Natural killer cell (primary cell): ENCODE measurements around the gene EIF4G1. TPM values are rescaled to one million over a fixed set of nuclear protein-coding genes. Genes with fewer than 3 reads are reported as not detected.

Experiments used
- ATAC-seq, 3 donors: fragments of 150-1000 bp in 2 of 3; fragments of 200-7000 bp in 1 of 3; cut with Tn5 transposase; 1 replicate in 1 of 3; 2 replicates in 2 of 3; pipeline ENCODE4 v1.10.0; 2021; ENCODE audit warnings: mild to moderate bottlenecking in 2 of 3, moderate library complexity in 2 of 3
- DNase-seq, 2 donors: peaks; one replicate each; pipeline versions ENCODE4 v3.0.0 to v3.0.0-alpha.2; 2013 to 2021; ENCODE audit warnings: mixed read lengths in 1 of 2
- H3K27ac ChIP-seq: one replicate; pipeline ENCODE4 v1.5.1; 2013; ENCODE audit warnings: mild to moderate bottlenecking, low read length
- H3K27me3 ChIP-seq: one replicate; pipeline ENCODE4 v1.6.1; 2013; ENCODE audit warnings: low read length; ENCODE audit not compliant: control insufficient read depth, insufficient read depth
- H3K36me3 ChIP-seq: one replicate; pipeline ENCODE4 v1.6.1; 2013; ENCODE audit warnings: low read length; ENCODE audit not compliant: control insufficient read depth, insufficient read depth
- H3K4me1 ChIP-seq: one replicate; pipeline ENCODE4 v1.6.1; 2013; ENCODE audit warnings: low read length; ENCODE audit not compliant: control insufficient read depth, insufficient read depth
- H3K4me3 ChIP-seq: one replicate; pipeline ENCODE4 v1.5.1; 2013; ENCODE audit warnings: low read length
- H3K9me3 ChIP-seq: one replicate; pipeline ENCODE4 v1.6.1; 2013; ENCODE audit warnings: low read length; ENCODE audit not compliant: control insufficient read depth, insufficient read depth
- H3K27ac Mint-ChIP-seq, 2 donors: one replicate each; pipeline ENCODE4 v1.8.0; 2022; ENCODE audit warnings: mild to moderate bottlenecking in 2 of 2, mixed read lengths in 2 of 2, moderate library complexity in 1 of 2
- H3K27me3 Mint-ChIP-seq, 2 donors: one replicate each; pipeline ENCODE4 v1.8.0; 2022; ENCODE audit warnings: low read depth in 2 of 2, mixed read lengths in 2 of 2
- H3K36me3 Mint-ChIP-seq: one replicate; pipeline ENCODE4 v1.8.0; 2022; ENCODE audit warnings: mixed read lengths
- H3K4me1 Mint-ChIP-seq, 2 donors: one replicate each; pipeline ENCODE4 v1.8.0; 2022; ENCODE audit warnings: mixed read lengths in 2 of 2
- H3K4me3 Mint-ChIP-seq: one replicate; pipeline ENCODE4 v1.8.0; 2022; ENCODE audit warnings: mild to moderate bottlenecking, moderate library complexity, mixed read lengths
- H3K9me3 Mint-ChIP-seq, 2 donors: one replicate each; pipeline ENCODE4 v1.8.0; 2022; ENCODE audit warnings: mixed read lengths in 2 of 2
- CTCF ChIP-seq: fragments of 200-600 bp; IDR thresholded peaks from one replicate; pipeline ENCODE4 v1.8.0; 2022; ENCODE audit warnings: antibody characterized with exemption
- WGBS: methylation state at CpG from one replicate; pipeline ENCODE4 v1.1.7; 2013; ENCODE audit warnings: missing lambda C conversion rate; ENCODE audit not compliant: insufficient coverage; 5-methylcytosine and 5-hydroxymethylcytosine counted together
- intact Hi-C: fragments of 100-400 bp; cut with micrococcal nuclease; formaldehyde crosslinking; loops from one replicate; pipeline ENCODE4 v1.14.2; 2022
- total RNA-seq, 4 donors: library from RNA; stranded (reverse); fragments of 120-200 nt in 1 of 4; gene quantifications; one replicate each; pipeline versions ENCODE4 v1.2.3 to v1.2.4, GENCODE V29; 2013 to 2022

The EIF4G1 gene
- total RNA-seq, 3 donors from 2014 or later (not counting 1 experiment from before 2014, with no cell fraction given) = 220 to 235 (median 227) TPM

- no peaks in the 10 kb centered on the region for H3K9me3 ChIP-seq
- WGBS = 96% methylated on average over 9 of the region's 10 CpGs
- H3K4me3 ChIP-seq = no peak overlapping the region
- intact Hi-C loops = no loop called here
- TF ChIP-seq CTCF = no peak
- DNase-seq (no peak), ATAC-seq (no peak)
- Mint-ChIP-seq H3K27ac (no peak overlapping the region), H3K27me3 (no peaks in the 10 kb centered on the region), H3K4me1 (peaks cover 0 to 4% of the 10 kb centered on the region in 2 donors), H3K36me3 (no peaks in the 10 kb centered on the region), H3K9me3 (no peaks in the 10 kb centered on the region), H3K4me3 (no peak overlapping the region)
- no peaks in the 10 kb centered on the region for H3K27me3 ChIP-seq
- H3K36me3 ChIP-seq = no peaks in the 10 kb centered on the region
- H3K27ac ChIP-seq = no peak overlapping the region
- H3K4me1 ChIP-seq = peaks cover 10% of the 10 kb centered on the region
Observed at GRCh38 chr3:184349563-184350470, 35.4 kb downstream of the EIF4G1 start.

- WGBS = 97% methylated on average over 6 of the region's 6 CpGs
- Histone ChIP-seq H3K4me1 (peaks cover 10% of the 10 kb centered on the region), H3K36me3 (no peaks in the 10 kb centered on the region), H3K9me3 (no peaks in the 10 kb centered on the region), H3K27me3 (no peaks in the 10 kb centered on the region), H3K4me3 (no peak overlapping the region), H3K27ac (no peak overlapping the region)
- no peak overlapping the region for H3K27ac Mint-ChIP-seq
- no peaks in the 10 kb centered on the region for H3K9me3 Mint-ChIP-seq
- H3K4me3 Mint-ChIP-seq = no peak overlapping the region
- no peak for TF ChIP-seq CTCF
- no peak for DNase-seq
- no peak for ATAC-seq
- intact Hi-C loops = no loop called here
- peaks cover 0 to 1% of the 10 kb centered on the region in 2 donors for H3K4me1 Mint-ChIP-seq
- H3K36me3 Mint-ChIP-seq = no peaks in the 10 kb centered on the region
- no peaks in the 10 kb centered on the region for H3K27me3 Mint-ChIP-seq
Observed at GRCh38 chr3:184350618-184351017, 36.2 kb downstream of the EIF4G1 start.

- Histone ChIP-seq H3K4me1 (peaks cover 10% of the 10 kb centered on the region), H3K27me3 (no peaks in the 10 kb centered on the region), H3K36me3 (no peaks in the 10 kb centered on the region), H3K4me3 (no peak overlapping the region), H3K27ac (no peak overlapping the region), H3K9me3 (no peaks in the 10 kb centered on the region)
- H3K36me3 Mint-ChIP-seq = no peaks in the 10 kb centered on the region
- H3K27ac Mint-ChIP-seq = no peak overlapping the region
- DNase-seq (no peak), ATAC-seq (no peak)
- no peaks in the 10 kb centered on the region for H3K27me3 Mint-ChIP-seq
- 85% methylated on average over 9 of the region's 9 CpGs for WGBS
- no peak overlapping the region for H3K4me3 Mint-ChIP-seq
- H3K9me3 Mint-ChIP-seq = no peaks in the 10 kb centered on the region
- intact Hi-C loops = no loop called here
- no peaks in the 10 kb centered on the region for H3K4me1 Mint-ChIP-seq
- TF ChIP-seq CTCF = no peak
Observed at GRCh38 chr3:184351511-184352148, 37.2 kb downstream of the EIF4G1 start.
